Stimulated activated CD4-positive, alpha-beta T cell treated with anti-CD3 and anti-CD28 coated beads, Interleukin-12 subunit alpha, Interleukin-12 subunit beta, amount 100 ng/mL, for 24 hours (primary cell): ENCODE measurements around the gene BCKDHB.
"Not testable (repeated sequence)": the region's sequence is repeated elsewhere in the genome, so short reads cannot be mapped to it uniquely, and the experiment has no call there.

Experiments
- DNase-seq, 2 experiments: peaks; one replicate each; pipeline ENCODE4 v3.0.0-alpha.2; 2020; ENCODE audit warnings: low read depth in 2 of 2

Gene BCKDHB

DNA sequence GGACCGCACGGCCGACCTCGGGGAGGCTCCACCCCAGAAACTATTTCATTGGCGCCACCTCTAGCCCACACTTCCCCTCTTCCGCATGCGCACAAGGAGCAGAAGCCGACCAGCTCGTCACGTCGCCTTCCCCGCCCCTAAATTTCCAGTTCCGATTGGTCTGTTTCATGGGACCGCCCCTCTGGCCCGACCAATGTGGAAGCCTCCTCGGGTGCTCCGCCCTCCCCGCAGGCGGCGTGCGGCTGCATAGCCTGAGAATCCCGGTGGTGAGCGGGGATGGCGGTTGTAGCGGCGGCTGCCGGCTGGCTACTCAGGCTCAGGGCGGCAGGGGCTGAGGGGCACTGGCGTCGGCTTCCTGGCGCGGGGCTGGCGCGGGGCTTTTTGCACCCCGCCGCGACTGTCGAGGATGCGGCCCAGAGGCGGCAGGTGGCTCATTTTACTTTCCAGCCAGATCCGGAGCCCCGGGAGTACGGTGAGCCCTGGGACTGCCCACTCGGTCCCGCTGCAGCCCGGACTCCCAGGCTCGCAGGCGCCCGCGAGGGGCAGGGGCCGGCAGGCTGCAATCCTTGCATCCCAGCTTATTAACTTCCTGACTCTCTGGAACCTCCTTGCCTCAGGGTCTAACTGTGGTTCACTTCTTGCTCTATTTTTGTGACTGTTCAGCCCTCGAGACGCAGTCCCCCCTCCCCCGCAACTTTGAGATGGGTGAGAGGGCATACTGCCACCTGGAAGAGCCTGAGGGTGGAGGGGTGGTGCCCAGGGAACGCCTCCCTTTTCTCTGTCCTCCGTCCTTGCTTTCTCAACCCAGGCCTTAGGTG is at the start of gene BCKDHB:
BCKDHB (plus strand) TSS at position 254 of the 818 bp plus-strand sequence; CDS start at position 277, 23 bp downstream.
- peak; percentile 96 for DNase-seq

DNA sequence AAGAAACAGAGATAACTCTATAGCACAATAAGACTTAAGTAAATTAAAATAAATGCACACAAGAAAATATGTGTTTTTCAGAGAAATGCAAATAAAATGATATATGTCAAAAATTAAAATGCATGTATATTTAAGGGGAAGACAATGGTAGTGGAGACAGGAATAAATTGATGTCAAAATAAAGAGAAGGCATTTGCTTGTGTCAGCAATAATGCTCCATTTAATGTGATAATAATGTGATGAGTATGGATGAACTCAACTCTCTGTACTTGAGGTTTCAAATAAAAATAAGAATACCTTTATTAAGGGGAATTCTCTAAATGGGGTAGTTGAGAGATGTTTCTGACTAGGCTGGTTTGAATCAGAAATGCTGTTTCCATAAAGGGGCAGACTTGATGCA is 45.7 kb upstream of the BCKDHB start:
- DNase-seq = no peak

DNA sequence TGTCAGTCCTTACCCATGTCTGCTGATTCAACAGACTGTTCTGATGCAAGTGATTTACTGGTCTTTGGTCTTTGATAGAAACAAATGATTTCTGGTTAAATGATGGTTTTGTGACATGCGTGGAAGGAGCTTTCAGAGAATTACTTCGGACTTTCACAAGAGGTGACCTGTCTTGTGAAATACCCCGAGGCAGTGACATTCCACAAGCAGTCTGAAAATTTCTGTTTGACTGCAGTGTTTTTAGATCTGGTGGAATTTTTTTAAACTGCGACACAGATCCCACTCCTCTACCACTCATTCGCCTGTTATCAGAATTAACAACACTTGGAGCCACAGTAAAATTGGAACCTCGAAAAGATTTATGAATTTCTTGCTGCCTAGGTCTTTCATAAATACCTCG is 38.3 kb upstream of the BCKDHB start:
- not testable (repeated sequence) for DNase-seq

DNA sequence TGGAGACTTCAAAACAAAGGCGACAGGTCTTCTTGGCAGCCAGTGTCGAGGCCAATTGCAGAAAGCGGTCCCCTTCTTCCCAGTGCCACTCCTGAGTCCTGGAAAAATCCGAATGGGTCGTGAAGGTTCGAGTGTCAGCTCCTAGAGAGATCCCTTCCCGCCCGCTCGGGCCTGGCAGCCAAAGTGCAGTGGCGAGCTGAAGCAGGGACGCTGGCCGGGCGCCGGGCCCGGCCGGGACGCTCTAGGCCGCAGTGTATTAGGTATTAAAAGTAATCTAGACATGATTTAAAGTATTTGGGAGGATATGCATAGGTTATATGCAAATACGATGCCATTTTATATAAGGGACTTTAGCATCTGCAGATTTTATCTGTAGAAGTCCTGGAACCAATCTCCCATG is 36.0 kb upstream of the BCKDHB start:
- not testable (repeated sequence) for DNase-seq

DNA sequence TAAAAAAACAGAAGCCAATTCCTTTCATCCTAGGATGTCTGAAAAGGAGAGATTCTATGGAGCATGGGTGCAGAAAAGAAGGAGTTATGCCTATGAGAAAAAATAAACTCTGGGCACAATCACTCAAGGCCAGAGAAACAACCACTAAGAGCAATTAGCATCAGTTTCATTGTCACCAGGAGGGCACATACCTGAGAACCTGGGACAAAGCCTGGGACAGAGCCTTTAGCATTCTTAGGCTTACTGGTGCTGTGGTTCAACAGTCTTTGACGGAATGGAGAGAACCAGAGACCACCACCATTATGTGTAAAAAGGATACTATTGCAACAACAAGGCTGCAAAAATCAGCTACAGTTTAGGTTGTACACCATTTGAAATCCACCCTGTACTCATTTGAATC is 29.4 kb upstream of the BCKDHB start:
- no peak for DNase-seq

DNA sequence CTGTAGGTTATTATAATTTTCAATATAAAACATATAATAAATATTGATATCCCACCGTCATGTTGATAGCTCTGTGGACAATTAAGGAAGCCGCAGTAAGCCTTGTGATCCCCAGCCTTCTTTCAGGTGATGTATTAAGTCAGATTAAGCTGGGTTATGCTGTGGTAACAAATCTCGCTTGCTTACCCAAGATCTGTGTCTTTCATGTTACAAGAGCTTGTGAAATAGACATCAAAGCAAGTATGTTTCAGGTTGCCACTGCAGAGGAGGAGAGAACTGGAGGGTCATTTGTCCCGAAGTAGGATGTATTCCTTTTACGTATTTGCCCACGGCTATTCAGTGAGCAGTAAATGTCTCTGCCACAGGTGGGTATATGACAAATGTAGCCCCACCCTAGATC is 17.8 kb upstream of the BCKDHB start:
- no peak for DNase-seq

DNA sequence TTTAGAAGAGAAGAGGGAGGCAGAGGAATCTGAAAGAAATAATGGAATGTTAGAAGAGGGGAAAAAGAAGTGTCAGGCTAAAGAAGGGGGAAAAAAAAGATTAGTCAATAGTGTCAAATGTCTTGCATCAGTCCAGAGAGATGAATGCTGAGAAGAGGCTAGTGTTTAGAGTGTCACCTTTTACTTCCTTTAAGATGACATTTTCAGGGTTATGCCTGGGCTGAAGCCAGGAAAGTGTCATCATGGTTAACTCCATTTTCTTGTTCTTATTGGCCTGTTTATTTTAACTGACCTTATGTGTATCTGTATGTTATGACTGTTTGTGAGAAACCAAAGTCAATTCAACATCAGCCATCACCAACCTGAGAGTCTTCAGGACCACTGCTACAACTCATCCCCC is 15.0 kb upstream of the BCKDHB start:
- no peak for DNase-seq

DNA sequence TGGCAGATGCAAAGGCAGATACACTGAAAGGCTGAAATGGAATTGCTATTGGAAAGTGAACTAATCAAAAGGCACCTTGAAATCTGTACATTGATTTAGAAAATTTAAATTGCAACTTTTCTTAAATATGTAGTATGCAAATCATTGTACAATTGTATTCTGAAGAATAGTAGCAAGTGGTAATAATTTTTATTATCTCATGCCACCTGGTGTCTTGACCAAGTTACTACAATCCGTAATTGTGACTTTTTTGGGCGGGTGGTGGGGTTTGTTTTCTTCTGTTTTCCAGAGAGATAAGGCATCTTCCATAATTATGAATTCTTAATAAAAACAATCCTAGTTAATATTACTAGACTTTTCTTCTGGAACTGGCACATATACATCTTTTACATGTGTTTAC is 12.5 kb upstream of the BCKDHB start:
- no peak for DNase-seq

DNA sequence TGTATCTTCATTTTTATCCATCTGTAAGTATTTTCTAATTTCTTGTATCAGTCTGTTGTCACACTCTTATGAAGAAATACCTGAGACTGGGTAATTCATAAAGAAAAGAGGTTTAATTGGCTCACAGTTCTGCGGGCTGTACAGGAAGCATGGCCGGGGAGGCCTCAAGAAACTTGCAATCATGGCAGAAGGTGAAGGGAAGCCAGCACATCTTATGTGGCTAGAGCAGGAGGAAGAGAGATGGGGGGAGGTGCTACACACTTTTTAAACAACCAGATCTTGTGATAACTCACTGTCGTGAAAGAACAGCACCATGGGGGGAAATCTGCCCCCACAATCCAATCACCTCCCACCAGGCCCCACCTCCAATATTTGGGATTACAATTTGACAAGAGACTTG is 10.9 kb upstream of the BCKDHB start:
- no peak for DNase-seq

DNA sequence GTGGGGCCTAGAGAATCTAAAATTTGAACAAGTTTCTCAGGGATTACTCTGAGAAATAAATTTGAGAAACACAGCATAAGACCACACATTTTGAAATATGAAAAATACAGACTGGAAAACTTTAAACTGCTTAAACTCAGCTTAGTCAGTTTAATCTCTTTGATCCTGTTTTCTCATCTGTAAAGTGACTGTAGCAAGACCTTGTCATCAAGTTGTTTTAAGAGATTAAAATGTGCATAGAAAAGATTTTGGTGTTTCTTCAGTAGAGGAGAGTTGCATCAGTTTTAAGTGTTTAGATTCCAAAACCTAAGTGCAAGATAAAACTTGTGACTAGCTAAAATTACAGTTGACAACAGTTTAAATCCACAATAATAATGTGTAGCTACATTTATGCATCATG is 8.1 kb upstream of the BCKDHB start:
- DNase-seq = no peak

DNA sequence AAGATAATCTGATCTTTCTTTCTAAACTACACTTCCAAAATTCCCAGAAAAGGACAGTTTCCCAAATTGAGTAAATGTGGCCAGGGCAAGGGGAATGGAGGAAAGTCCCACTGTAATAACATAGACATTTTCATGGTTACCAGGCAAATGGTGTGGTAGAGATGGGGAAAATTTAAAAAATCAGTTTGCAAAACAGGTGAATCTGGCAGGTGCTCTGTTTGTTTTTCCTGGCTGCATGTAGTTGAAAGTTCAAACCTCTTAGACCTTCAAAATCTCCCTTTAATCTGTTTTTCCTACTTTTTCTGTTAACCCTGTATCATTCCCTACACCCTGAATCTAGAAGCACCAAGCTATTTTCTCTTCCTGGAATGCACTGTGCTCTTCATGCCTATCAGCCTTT is 2.0 kb upstream of the BCKDHB start:
- no peak for DNase-seq

DNA sequence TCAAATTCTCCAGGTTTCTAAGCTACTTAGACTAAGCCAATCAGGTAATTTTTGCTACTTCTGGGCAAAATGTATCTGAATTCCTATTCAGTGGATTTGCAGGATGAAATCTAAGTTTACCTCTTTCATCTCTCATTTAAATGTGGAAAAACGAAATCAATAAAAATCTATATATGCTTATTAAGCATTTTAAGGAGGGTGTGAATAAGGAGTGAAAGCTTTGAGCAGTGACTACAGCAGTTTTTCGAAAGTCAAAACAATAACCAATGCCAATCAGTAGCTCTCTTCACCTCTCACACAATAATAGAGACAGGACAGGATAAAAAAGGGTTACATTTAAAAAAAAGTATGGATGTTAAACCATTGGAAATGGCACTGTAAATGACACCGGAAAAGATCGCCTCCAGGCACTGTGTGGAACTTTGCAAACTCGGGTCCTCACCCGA is 476 bp upstream of the BCKDHB start:
- DNase-seq = no peak

DNA sequence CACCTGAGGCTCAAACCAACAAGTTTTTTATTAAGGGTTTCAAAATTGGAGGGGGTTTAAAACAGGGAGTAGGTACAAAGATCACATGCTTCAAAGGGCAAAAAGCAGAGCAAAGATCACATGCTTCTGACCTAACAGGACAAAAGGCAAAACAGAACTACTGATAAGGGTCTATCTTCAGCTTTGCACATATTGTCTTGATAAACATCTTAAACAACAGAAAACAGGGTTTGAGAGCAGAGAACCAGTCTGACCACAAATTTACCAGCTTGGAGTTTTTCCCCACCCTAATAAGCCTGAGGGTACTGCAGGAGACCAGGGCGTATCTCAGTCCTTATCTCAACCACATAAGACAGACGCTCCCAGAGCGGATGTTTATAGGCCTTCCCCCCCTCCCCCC is 16.1 kb downstream of the BCKDHB start:
- DNase-seq = not testable (repeated sequence)

DNA sequence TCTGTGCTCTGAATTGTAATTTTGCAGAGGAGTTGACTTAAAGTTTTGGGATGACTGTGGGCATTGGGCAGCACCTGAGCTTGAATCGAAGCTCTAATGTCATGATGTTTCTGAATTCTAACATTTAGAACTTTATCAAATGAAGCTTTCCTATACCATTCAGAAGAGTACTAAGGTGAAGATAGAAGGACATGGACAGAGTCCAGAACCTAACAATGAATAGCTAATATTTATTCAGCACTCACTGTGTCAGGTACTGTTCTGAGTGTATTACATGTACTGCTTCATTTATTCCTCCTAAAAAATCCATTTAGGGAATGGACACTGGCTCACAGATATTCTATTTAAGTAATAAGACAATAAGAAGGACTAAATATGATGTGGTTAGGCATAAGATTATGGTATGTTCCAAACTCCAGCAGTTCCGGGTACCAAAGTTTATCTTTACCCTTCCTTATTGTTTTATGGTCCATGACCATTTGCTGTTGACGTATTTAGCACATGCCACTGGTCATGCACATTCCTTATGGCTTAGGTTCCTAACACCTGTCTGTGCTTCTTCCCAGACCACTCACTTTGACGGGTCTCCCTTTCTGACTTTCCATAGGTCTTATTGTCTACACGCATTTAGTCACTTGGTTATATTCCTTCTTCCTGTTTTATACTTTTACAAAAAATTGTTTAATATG is 20.3 kb downstream of the BCKDHB start:
- no peak for DNase-seq

DNA sequence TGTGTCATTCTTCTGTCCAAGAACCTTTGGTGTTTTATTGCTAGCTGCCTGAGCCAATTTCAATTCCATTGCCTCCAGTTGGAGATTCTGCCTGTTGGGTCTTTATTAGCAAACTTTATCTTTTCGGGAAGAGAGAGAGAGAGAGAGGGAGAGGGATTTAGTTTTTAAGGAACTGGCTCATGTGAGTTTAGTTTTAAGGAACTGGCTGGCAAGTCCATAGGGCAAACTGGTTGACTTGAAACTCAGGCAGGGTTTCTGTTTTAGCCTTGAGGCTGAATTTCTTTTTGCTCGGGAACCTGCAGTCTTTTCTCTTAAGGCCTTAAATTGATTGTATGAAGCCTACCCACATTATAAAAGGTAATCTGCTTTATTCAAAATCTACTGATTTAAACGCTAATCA is 23.0 kb downstream of the BCKDHB start:
- no peak for DNase-seq

DNA sequence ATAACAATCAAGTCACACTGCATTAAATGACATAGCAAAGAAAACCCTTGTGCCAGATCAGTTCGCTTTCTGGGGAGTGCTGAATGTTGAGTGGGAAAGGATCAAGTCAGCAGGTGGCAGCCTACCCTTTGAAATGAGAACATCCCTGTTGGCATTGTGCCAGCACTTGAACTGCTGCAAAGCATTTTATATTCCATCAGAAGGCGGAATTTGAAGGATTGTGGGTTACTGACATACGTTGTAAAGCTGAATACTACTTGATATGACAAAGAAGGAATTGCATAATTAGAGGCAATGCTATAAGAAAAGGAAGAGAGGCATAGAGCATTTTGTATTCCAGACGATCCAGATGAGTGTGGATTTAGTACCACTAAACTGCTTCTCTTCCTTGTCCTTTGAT is 26.5 kb downstream of the BCKDHB start:
- DNase-seq = peak in 1 of 2 experiments; percentile 1

DNA sequence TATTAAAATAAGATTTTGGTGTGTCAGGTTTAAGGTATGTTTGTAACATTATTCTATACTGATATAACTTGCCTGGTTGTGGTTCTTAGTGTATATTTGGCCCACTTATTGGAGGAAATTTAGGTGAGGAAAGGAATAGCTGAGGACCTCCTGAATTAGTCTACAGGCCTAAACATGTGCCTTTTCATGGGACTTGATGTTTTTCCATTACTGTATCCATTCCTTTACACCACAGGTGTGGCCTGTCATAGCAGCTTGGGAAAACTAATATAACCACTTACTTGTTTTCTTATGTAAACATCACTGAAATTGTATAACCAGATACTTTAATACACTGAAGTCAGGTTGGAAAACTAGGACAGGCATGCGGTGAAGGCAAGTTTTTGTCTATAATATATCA is 27.6 kb downstream of the BCKDHB start:
- DNase-seq = no peak

DNA sequence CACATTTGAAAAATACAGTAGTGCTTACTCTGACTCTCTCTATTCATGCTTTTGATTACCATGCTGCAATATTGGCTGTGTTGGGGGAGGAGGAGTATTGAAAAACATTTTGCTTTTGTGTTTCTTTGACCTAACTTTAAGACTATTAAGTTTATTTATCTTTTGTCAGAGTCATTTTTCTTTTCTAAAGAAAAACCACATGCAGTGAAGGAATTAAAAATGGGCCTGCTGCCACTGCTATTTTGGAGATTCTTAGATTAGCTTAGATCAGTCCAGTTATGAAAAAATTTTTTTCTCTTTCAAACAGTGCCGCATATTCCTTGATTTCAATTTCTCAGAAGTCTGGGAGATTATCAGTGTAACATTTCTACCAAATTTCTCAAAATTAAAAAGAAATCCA is 36.1 kb downstream of the BCKDHB start:
- no peak for DNase-seq

DNA sequence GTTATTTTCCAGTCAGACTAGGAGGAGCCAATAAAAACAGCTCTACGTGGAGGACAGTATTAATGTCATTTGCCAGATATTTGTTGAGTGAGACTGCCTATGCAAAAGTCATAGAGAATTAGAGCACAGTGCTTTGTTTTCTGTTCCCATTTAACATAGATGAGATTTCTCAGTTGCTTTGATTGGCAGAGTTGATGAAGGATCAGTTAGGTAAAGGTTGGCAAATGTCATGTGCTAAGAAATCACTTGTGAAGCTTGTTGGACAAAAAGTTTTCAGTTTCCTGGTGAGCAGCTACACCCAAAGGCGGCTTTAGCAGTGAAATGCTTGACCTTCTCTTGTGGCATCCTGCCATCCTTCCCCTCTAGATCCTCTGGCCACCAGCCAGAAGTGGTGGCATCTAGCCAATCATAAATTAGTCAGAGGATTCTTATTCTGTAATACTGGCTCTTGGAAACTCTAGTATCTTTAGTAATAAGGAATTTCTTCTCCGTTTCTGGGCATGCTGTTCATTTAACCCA is 37.0 kb downstream of the BCKDHB start:
- DNase-seq = no peak

DNA sequence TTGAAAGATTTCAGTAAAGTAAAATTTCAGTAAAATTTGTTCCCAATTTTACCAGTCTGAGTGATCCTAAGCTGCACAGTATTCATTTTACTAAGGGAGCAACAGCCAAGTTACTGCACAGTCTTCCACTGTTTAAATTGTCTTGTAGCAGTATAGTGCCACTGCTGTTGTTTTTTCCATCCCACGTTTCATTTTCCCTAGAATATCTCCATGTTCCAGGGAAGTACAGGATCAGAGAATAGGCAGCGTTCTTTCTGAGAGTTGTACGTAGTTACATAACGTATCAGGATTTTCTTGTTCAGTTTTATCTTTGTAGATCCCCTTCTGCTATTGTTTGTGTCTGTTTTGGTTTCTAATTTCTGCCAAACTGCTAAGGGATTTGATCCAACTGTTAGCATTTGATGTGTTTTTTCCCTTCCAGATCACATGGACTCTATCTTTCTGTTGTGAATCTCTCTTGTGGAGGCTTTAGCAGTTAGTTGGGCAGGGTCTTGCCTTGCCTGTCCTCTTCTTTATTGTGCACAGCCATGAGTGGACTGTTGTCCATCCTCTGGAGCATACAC is 38.4 kb downstream of the BCKDHB start:
- no peak for DNase-seq

DNA sequence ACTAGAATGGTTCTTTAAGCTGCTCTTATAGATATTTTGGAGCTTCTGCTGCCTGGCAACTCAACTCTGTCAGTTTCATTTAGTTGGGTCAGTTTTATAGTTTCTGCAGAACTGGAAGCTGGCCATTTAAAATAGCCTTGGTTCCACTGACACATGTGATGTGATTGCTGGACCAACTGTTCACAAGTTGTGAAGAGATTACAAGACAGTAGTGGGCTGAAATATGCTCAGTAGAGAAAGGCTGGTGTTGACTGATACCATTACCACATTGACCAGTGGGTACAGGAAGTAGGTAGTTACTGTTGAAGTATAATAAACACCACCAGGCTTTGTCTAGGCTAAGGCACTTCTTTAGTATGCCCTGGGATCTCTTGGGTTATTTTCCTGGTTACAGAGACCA is 39.0 kb downstream of the BCKDHB start:
- no peak for DNase-seq

DNA sequence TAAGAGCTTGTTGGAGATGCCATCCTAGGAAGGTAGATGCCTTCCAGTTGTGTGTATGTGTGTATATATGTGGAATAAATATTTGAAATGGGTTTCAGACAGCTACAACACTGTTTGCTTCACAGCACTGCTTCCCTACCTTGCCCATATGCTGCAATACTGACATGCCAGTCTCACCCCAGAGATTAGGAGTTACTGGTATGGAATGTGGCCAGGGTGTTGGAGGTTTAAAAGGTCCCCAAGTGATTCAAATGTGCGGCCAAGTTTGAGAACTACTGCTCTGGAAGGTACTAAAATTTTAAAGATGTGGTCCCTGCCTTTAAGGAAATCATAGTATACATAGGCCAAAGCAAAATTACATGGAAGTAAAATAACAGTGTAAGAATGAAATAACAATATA is 39.5 kb downstream of the BCKDHB start:
- DNase-seq = no peak

DNA sequence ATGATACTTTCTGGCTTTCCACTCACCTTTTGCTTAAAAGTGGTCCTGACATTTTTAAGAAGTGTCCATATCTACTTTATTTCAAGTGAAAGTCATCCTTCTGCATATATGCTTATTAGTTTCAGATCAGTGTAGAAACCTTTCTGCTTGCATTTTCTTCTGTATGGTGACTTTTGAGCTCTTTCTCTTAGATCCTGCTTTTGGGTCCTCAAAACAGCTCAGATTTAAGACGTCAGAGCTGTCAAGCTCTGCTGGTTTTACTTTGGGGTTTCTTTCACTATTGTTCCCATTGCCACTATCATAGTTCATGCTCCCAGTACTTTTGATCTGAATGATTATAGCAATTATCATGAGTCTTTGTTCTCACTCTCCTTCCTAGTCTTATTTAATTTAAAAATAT is 41.7 kb downstream of the BCKDHB start:
- DNase-seq = no peak
